Endothelial cell of umbilical vein (primary cell): ENCODE results near the gene SCGB2A2. TPM values are rescaled to one million over a fixed set of nuclear protein-coding genes. Genes with fewer than 3 reads are reported as not detected.

Experiments used
- BruUV-seq: library from RNA; stranded (reverse); fragments of 400-500 nt; replicated peaks from 2 replicates; lab custom pipeline; 2021; lab: Mats Ljungman, UMichigan
- CTCF ChIA-PET: fragments of 300-600, 350-600 bp; sonication (Branson Sonifier 250); formaldehyde crosslinking; loops from one replicate; lab custom pipeline; 2021; ENCODE audit warnings: antibody characterized with exemption, inconsistent platforms; lab: Charles Lee
- POLR2A ChIA-PET: fragments of 300-600, 350-600 bp; sonication (Branson Sonifier 250); formaldehyde crosslinking; loops from one replicate; lab custom pipeline; 2021; ENCODE audit warnings: antibody characterized with exemption, inconsistent platforms; lab: Charles Lee
- DNase-seq: peaks from one replicate; pipeline ENCODE4 v3.0.0-alpha.2; 2011; ENCODE audit warnings: low read depth, low spot score
- FAIRE-seq: peaks from 2 replicates; lab custom pipeline; 2011; peaks lifted over from hg19 to GRCh38; lab: Jason Lieb, UNC
- H2AFZ ChIP-seq: 2 replicates; pipeline ENCODE4 v1.6.0; 2012; ENCODE audit warnings: low read depth, low read length, control low read depth, inconsistent platforms
- H3K27ac ChIP-seq: 2 replicates; pipeline ENCODE4 v1.5.1; 2011; ENCODE audit warnings: low read depth, mild to moderate bottlenecking, control low read depth, low read length, moderate library complexity; ENCODE audit not compliant: insufficient read depth
- H3K27me3 ChIP-seq, 2 experiments: 2 replicates each; pipeline versions ENCODE4 v1.6.0 to v1.6.1; 2011; ENCODE audit warnings: low read length in 2 of 2, mixed read lengths in 1 of 2; ENCODE audit not compliant: control insufficient read depth in 2 of 2, insufficient read depth in 2 of 2
- H3K36me3 ChIP-seq, 2 experiments: 2 replicates in 1 of 2; 3 replicates in 1 of 2; pipeline ENCODE4 v1.5.1; 2011; ENCODE audit warnings: low read length in 2 of 2, mild to moderate bottlenecking in 1 of 2, moderate library complexity in 1 of 2; ENCODE audit not compliant: control insufficient read depth in 2 of 2, insufficient read depth in 2 of 2; ENCODE audit errors: extremely low read depth in 1 of 2
- H3K4me1 ChIP-seq: 3 replicates; pipeline ENCODE4 v1.5.1; 2011; ENCODE audit warnings: mild to moderate bottlenecking, low read length; ENCODE audit not compliant: control insufficient read depth, insufficient read depth; ENCODE audit errors: extremely low read depth
- H3K4me2 ChIP-seq: 2 replicates; pipeline ENCODE4 v1.6.1; 2011; ENCODE audit warnings: low read length, control low read depth, mixed read lengths; ENCODE audit not compliant: insufficient read depth
- H3K4me3 ChIP-seq, 3 experiments: fragments of 200-600 bp in 1 of 3; sonication (generic), shearing (Covaris generic) in 1 of 3; replicated peaks in 1 of 3; 2 replicates each; pipeline ENCODE4 v1.5.1; 2011 to 2016; ENCODE audit warnings: control low read depth in 3 of 3, low read length in 3 of 3, mild to moderate bottlenecking in 2 of 3, inconsistent platforms in 1 of 3, low read depth in 1 of 3, moderate library complexity in 1 of 3; ENCODE audit not compliant: insufficient read depth in 1 of 3
- H3K79me2 ChIP-seq: 2 replicates; pipeline ENCODE4 v1.6.0; 2012; ENCODE audit warnings: low read length, inconsistent platforms; ENCODE audit not compliant: control insufficient read depth, insufficient read depth
- H3K9ac ChIP-seq: replicated peaks from 2 replicates; pipeline ENCODE3; 2011; ENCODE audit warnings: low read length, control low read depth; ENCODE audit not compliant: insufficient read depth; ENCODE audit errors: extremely low read depth
- H3K9me1 ChIP-seq: replicated peaks from 3 replicates; pipeline ENCODE4 v1.6.0; 2011; ENCODE audit warnings: mild to moderate bottlenecking, low read length; ENCODE audit not compliant: control insufficient read depth, insufficient read depth; ENCODE audit errors: extremely low read depth
- H3K9me3 ChIP-seq: replicated peaks from 2 replicates; pipeline ENCODE4 v1.5.1; 2012; ENCODE audit warnings: low read length, inconsistent platforms; ENCODE audit not compliant: control insufficient read depth, insufficient read depth
- H4K20me1 ChIP-seq: replicated peaks from 2 replicates; pipeline ENCODE3; 2011; ENCODE audit warnings: mild to moderate bottlenecking, low read length; ENCODE audit not compliant: control insufficient read depth, insufficient read depth; ENCODE audit errors: extremely low read depth
- CTCF ChIP-seq, 2 donors: IDR thresholded peaks; 1 replicate in 1 of 2; 2 replicates in 1 of 2; pipeline ENCODE4 v1.5.1; 2011; ENCODE audit warnings: low read length in 2 of 2, mild to moderate bottlenecking in 2 of 2, moderate library complexity in 2 of 2, control low read depth in 1 of 2, inconsistent platforms in 1 of 2, low read depth in 1 of 2; ENCODE audit not compliant: insufficient read depth in 1 of 2; ENCODE audit errors: extremely low read depth in 1 of 2
- EZH2 ChIP-seq: IDR thresholded peaks from 2 replicates; pipeline ENCODE4 v1.6.1; 2012; ENCODE audit warnings: borderline replicate concordance, low read depth, mild to moderate bottlenecking, moderate library complexity, low read length, inconsistent platforms; ENCODE audit not compliant: severe bottlenecking
- FOS ChIP-seq: IDR thresholded peaks from 2 replicates; pipeline ENCODE4 v1.6.1; 2011; ENCODE audit warnings: mild to moderate bottlenecking, low read length, moderate library complexity, borderline replicate concordance; ENCODE audit not compliant: insufficient read depth
- GATA2 ChIP-seq: IDR thresholded peaks from 2 replicates; pipeline ENCODE4 v1.7.0; 2011; ENCODE audit warnings: low read depth, mild to moderate bottlenecking, moderate library complexity, mixed read lengths, low read length; ENCODE audit not compliant: insufficient read length, insufficient read depth
- JUN ChIP-seq: IDR thresholded peaks from 2 replicates; pipeline ENCODE4 v1.6.1; 2011; ENCODE audit warnings: borderline replicate concordance, low read depth; ENCODE audit not compliant: insufficient read length, insufficient read depth
- MYC ChIP-seq: IDR thresholded peaks from one replicate; pipeline ENCODE4 v1.6.1; 2011; ENCODE audit warnings: mild to moderate bottlenecking, low read depth, low read length
- POLR2A ChIP-seq: IDR thresholded peaks from 2 replicates; pipeline ENCODE4 v1.6.1; 2012; ENCODE audit warnings: low read depth, mild to moderate bottlenecking, control low read depth, low read length
- POLR2AphosphoS5 ChIP-seq: IDR thresholded peaks from 2 replicates; pipeline ENCODE4 v1.6.1; 2012; ENCODE audit warnings: low read depth, mild to moderate bottlenecking, control low read depth, low read length, moderate library complexity; ENCODE audit not compliant: insufficient read depth
- dilution Hi-C: fragments of 300-500 bp; cut with MboI; formaldehyde crosslinking; loops from one replicate; pipeline ENCODE4 v1.15.0; 2019; ENCODE audit warnings: low sequenced_read_pairs; ENCODE audit not compliant: extremely low pct_ligation_motif_present
- intact Hi-C: fragments of 100-400 bp; cut with micrococcal nuclease; formaldehyde crosslinking; loops from one replicate; pipeline ENCODE4 v1.10.0; 2022
- polyA plus RNA-seq, 4 experiments: library from polyadenylated mRNA; depleted of rRNA in 3 of 4; stranded (reverse) in 3 of 4; unstranded in 1 of 4; fragments of >200 nt; gene quantifications; 2 replicates each; pipeline versions ENCODE4 v1.2.1 to v1.2.3, GENCODE V29; 2011 to 2012; ENCODE audit warnings: missing spikeins in 1 of 4
- total RNA-seq: library from RNA; stranded (reverse); gene quantifications from 2 replicates; pipeline ENCODE4 v1.2.3, GENCODE V29; 2021
- TF ChIP-seq, protein P1 (sequence below): IDR thresholded peaks from 2 replicates; pipeline ENCODE4 v1.6.1; 2011; ENCODE audit not compliant: insufficient read depth, insufficient read length

Gene SCGB2A2
- total and polyA plus RNA-seq, 2 donors (not counting 3 experiments of a cell fraction or from before 2014, with no cell fraction given) = not detected

DNA sequence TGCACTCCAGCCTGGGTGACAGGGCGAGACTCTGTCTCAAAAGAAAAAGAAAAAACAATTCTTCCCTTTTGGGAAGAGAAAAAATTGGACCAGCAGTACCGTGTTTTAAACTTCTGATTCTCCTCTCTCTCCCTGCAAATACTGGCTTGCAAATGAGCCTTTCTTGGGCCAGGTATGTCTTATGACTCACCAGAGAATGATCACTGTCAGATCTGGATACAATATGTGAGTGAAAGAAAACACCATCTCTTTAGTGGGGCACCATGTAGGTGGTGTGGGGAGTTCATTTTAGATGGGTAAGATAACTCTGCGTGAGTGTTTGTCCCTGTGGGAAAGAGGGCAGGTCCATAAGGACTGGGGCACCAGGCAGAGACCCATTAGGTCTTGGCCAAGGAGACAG, 2.4 kb upstream of the SCGB2A2 start:
- ChIA-PET POLR2A (no interaction called here), CTCF (no interaction called here)
- Histone ChIP-seq H3K79me2 (no peaks in the 10 kb centered on the region), H3K36me3 (no peaks in the 10 kb centered on the region), H3K4me1 (peaks cover 28% of the 10 kb centered on the region), H4K20me1 (no peaks in the 10 kb centered on the region), H3K9me3 (no peaks in the 10 kb centered on the region), H3K4me3 (no peak overlapping the region), H3K27me3 (peaks cover 4 to 7% of the 10 kb centered on the region in 2 experiments), H2AFZ (no peak overlapping the region), H3K9me1 (no peaks in the 10 kb centered on the region), H3K9ac (no peak overlapping the region), H3K4me2 (no peak overlapping the region), H3K27ac (no peak overlapping the region)
- intact Hi-C loops = no loop called here
- TF ChIP-seq GATA2 (no peak), FOS (no peak), EZH2 (no peak), CTCF (IDR thresholded peaks at IDR 0.05; ENCODE audit: extremely low read depth in 1 of 2, insufficient read depth in 1 of 2, low read depth in 1 of 2, low read length in 2 of 2) (no peak), POLR2A (no peak), POLR2AphosphoS5 (no peak), JUN (no peak), MYC (no peak)
- TF ChIP-seq, protein P1, sequence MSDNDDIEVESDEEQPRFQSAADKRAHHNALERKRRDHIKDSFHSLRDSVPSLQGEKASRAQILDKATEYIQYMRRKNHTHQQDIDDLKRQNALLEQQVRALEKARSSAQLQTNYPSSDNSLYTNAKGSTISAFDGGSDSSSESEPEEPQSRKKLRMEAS = no peak
- no TSS peak for BruUV-seq
- no peak for FAIRE-seq
- dilution Hi-C loops = no loop called here
- DNase-seq = no peak
